ENCODE results near the gene LATS1.

- TF ChIP-seq CTCF (IDR thresholded peaks at IDR 0.05) (no peak), POLR2A (IDR thresholded peaks at IDR 0.05) (no peak)
Observed at GRCh38 chr6:149615805-149616204, 102.1 kb downstream of the LATS1 start.
